LNCAP (cell line): Measurements from ENCODE around the gene NLGN4X.

Experiments used
- TF ChIP-seq, protein P1 (sequence below): fragments of 450-650 bp; IDR thresholded peaks from 2 replicates; pipeline ENCODE4 v1.5.1; 2017; ENCODE audit warnings: mild to moderate bottlenecking

NLGN4X gene

GRCh38 chrX:6228720-6229119 is at the start of gene NLGN4X:
TSS of gene NLGN4X (minus strand) at chrX:6228867. CDS start at chrX:6151466, 77,401 bp downstream.
- TF ChIP-seq, protein P1, sequence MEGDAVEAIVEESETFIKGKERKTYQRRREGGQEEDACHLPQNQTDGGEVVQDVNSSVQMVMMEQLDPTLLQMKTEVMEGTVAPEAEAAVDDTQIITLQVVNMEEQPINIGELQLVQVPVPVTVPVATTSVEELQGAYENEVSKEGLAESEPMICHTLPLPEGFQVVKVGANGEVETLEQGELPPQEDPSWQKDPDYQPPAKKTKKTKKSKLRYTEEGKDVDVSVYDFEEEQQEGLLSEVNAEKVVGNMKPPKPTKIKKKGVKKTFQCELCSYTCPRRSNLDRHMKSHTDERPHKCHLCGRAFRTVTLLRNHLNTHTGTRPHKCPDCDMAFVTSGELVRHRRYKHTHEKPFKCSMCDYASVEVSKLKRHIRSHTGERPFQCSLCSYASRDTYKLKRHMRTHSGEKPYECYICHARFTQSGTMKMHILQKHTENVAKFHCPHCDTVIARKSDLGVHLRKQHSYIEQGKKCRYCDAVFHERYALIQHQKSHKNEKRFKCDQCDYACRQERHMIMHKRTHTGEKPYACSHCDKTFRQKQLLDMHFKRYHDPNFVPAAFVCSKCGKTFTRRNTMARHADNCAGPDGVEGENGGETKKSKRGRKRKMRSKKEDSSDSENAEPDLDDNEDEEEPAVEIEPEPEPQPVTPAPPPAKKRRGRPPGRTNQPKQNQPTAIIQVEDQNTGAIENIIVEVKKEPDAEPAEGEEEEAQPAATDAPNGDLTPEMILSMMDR, result no peak

GRCh38 chrX:6266041-6266440 is 37.4 kb upstream of the NLGN4X start:
- TF ChIP-seq, protein P1, result no peak

GRCh38 chrX:6262959-6263358 is 34.3 kb upstream of the NLGN4X start:
- TF ChIP-seq, protein P1, result no peak

GRCh38 chrX:6257025-6257424 is 28.4 kb upstream of the NLGN4X start:
- TF ChIP-seq, protein P1, result no peak

GRCh38 chrX:6244666-6245065 is 16.0 kb upstream of the NLGN4X start:
- TF ChIP-seq, protein P1, result no peak

- TF ChIP-seq, protein P1, result no peak
Measured at GRCh38 chrX:6238576-6238975, 9.9 kb upstream of the NLGN4X start.

GRCh38 chrX:6227935-6228334 is 732 bp downstream of the NLGN4X start:
- TF ChIP-seq, protein P1, result no peak

- TF ChIP-seq, protein P1, result no peak
Measured at GRCh38 chrX:6227453-6227835, 1.2 kb downstream of the NLGN4X start.
